Activated CD8-positive, alpha-beta memory T cell treated with anti-CD3 and anti-CD28 coated beads, Interleukin-2, amount 50 U/mL, for 4 hours (primary cell): ENCODE results near the gene INSYN1.

ENCODE experiments used
- DNase-seq: peaks from one replicate; pipeline ENCODE4 v3.0.0-alpha.2; 2020

Gene INSYN1

DNA sequence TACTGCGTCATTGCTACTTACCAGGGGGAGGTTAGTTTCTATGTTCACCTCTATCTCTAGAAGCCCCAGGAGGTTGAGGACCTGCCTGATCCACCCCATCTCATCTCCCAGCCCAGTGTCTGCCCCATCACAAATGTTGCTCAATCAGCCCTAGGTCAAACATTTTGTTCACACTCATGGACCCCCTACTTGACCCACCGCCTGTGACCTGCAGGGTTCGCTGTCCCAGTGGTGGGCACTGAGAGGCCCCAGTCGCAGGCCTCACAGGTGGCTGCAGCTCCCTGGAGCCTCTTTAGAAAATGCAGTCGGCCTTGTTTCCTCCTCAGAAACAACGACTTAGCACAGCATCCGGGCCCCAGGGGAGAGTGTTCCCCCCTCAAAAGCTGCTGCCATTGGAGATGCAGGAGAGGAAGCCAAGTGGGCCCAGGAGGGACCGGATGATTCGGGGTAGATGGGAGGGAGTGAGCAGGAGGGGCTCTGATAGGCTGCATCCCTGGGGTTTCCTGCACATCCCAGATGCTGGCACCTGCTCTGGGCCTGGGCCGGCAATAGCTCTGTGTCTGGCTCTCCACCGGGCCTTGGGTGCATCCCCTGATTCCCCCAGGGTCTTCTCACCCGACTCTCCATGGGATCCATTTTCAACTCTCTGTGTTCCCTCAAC lies 18.4 kb upstream of the INSYN1 start:
- DNase-seq, result no peak

- DNase-seq, result no peak
Measured at GRCh38 chr15:73770050-73770449, 16.9 kb upstream of the INSYN1 start.

DNA sequence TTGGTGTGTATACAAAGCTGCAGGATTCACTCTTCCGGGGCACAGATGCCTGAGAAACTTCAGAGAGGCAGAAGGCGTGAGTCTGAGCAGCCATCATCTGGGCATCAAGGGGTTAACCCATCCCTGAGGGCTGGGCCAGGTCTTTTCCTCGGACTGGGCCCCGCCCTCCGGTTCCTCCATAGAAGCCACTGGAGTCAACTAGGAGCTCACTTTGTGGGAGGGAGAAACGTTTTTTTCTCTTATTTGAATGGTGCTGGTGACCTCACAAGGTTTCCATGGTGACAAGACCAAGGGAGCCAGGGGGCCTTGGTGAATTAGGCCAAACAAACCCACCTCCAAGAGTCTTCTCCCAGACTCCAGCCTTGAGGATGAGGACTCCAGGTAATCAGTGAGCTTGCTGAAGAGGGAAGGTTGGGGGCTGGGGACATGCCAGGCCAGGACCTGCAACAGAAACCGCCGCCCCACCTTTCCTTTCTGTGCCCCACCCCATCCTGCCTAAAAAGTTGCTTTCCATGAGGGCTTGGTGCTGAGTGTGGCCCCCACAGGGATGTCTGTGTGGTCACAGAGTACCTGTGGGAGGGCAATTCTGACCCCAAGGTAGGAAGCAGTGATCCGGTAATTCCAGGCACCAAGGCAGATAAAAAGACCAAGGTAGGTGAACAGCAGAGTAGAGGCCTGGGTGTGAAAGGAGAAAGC lies 14.8 kb upstream of the INSYN1 start:
- DNase-seq, result no peak

DNA sequence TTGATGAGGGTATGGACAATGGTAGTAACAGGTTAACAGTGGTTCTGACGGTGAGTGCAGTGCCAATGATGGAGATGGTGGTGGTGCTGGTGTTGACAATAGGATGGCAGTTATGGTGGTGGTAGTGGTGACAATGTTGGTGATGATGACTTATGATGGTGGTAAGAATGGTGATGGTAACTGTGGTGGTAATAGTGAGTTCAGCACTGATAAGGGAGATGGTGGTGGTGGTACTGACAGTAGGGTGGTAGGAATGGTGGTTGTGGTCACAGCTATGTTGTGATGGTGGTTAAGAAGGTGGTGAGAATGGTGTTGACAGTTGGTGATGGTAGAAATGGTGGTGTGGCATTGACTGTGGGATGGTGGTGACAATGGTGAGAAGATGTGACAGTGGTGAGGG lies 13.4 kb upstream of the INSYN1 start:
- no peak for DNase-seq

DNA sequence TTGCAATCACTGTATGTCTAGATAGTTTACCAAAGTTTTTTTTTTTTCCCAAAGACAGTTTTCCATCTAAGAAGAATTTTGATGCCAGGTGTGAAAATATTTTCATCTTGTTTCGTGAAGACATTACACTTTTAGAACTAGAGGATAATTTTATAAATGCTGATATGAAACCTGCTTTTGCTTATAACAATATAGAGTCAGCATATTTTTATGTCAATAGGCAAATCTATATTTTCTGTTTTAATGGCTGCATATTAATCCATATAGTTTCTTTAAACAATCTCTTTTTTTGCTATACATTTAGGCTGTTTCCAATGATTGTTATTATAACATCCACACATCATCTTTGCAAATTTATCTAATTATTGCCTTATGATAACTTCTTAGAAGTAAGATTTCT lies 12.6 kb upstream of the INSYN1 start:
- DNase-seq, result no peak

DNA sequence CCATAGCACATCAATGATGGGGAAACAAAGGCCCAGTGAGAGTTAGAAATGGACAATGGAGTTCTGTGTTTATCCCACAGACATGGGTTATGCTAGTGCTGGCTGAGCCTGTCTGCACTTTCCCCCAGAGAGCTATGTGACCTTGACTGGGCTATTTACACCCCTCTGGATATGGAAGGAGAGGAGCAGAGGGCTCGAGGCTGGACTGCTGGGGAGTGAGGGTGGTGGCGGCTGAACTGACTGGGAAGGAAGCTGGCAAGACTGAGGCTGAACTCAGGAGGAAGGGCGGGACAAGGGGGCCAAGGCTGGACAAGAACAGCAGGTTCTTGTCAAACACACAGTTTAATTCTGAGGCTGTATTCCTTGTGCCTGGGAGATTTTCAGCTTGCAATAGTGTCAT lies 10.8 kb upstream of the INSYN1 start:
- DNase-seq, result no peak

DNA sequence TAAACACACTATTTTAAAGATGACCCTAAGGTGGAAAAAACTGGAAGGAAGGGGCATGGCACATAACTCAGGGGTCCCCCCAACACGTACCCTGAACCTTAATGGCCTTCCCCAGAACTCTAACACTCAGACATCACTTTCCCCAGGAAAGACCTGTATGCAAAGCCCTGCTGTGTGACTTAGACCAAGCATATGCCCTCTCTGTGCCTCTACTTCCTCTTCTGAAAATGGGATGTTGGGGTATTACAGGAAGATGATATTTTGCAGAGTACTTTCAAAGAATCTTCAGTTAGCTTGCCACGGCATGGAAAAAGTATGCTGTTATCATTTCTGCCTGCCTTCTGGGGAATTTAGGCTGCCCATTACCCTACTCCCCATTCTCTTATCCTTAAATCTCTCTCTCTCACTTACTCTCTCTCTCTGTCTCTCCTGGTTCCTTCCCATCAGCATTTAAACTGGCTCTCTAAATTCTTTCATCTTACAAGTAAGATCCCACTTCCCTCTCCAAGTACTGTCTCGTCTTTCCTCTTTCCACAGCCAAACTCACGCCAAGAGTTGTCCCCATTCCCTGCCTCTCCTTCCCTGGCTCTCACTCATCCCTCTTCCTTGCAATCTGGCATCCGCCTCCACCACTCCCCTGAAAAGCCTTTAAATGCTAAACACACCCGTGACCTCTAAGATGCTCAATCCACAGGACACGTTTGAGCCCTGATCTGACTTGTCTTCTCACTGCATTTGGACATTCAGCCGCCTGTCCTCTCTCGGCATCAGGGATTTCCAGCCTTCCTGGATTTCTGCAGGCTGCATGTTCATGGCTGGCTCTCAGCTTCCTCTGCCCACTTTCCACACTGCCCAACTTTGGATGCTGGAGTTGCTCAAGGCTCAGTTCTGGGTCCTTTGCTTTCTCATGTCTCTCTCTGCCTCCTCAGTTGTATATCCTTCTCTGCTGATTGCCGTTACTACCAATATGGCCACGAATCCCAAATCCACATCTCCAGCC lies 7.5 kb upstream of the INSYN1 start:
- DNase-seq, result no peak

- no peak for DNase-seq
Measured at GRCh38 chr15:73758461-73758860, 5.3 kb upstream of the INSYN1 start.

DNA sequence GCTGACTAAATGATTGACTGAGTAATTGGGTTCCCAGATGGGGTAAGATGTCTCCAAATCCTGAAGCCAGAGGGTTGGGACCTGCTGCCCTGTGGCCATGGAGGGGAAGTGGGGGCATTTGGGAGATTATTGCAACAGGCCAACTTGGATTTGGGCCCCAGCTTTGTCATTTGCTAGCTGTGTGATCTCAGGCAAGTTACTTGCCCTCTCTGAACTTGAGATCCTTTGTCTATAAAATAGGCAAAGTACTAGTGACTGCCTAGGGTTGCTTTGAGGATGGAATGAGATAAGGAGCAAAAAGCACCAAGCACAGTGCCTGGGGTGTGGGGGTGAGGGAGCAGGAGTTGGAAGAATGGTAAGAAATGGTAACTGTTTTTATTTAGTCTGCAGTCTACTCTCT lies 4.4 kb upstream of the INSYN1 start:
- no peak for DNase-seq

GRCh38 chr15:73756947-73757513 lies 3.9 kb upstream of the INSYN1 start:
- DNase-seq, result no peak

- DNase-seq, result no peak
Measured at GRCh38 chr15:73756390-73756789, 3.2 kb upstream of the INSYN1 start.

DNA sequence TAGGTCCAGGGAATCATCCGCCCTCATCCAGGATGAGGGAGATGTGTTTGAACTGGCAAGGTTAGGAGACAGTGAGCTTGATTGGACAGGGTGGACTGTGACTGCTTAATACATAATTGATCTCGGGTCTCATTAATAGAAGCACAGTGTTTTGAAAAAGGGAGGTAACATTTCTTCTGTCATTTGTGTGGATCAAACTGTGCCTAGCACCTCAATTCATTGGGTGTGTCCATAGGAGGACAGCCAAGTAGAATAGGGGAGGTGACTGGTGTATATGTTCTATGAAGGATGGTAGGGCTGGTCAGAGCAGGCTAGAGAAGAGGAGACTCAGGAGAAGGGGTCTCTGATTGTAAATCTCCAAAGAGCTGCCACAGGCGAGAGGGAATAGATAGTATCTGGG lies 2.8 kb upstream of the INSYN1 start:
- DNase-seq, result no peak

GRCh38 chr15:73755481-73755880 lies 2.3 kb upstream of the INSYN1 start:
- no peak for DNase-seq

DNA sequence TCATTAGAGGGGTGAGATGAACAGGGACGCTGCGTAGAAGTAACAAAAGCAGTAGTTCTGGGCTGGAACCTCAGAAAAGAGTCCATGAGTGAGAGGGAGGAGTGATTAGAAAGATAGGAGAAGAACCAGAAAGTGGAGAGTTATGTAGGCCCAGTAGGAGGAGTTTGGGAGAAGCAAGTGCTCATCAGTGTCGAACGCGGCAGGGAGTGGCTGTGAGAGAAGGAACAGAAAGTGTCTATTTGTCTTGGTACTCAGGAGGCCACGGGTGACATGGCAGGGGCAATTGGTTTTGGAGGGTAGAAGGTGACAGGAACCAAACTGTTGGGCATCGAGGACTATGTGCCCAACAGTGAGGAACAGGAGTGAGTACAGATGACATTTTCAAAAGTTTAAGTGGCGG lies 1.3 kb upstream of the INSYN1 start:
- DNase-seq, result no peak

- no peak for DNase-seq
Measured at GRCh38 chr15:73752806-73753193, 351 bp downstream of the INSYN1 start.

GRCh38 chr15:73751899-73752805 lies 999 bp downstream of the INSYN1 start:
- no peak for DNase-seq

DNA sequence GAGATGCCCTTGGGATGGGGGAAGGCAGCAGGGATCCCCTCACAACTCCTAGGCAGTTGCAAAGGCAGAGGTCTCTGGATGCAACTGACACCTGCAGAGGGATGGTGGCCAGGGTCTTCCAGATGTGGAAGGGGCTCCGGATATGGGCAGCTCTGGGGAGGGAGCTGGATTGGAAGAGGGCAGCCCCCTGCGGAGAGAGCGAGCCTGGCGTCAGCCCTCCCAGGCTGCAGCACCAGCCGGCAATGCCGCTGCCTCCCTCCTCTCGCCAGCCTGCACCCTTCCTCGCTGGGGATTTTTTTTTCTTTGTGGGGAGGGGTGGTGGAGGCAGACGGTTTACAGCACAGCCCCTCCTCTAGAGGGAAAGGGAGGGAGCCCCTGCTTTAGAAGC lies 1.6 kb downstream of the INSYN1 start:
- DNase-seq, result no peak

DNA sequence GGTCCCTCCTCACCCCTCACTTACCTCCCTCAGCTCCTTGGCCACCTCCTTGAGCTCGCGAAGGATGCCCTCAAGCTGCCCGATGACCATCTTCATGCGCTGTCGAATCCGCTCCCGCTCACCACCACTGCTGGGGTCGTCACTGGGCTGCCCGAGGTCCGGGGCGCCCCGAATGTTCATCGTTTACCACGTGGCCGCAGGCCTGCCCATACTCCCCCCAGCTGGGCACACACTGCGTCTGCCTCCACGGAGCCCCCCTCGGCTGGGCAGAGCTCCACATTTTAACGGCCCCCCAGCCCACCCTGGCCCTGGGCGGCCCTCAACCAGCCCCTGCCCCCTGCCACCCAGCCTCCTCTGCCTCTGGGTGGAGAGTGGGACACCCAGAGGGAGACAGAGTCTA lies 2.2 kb downstream of the INSYN1 start:
- DNase-seq, result no peak

- DNase-seq, result no peak
Measured at GRCh38 chr15:73750438-73750837, 2.7 kb downstream of the INSYN1 start.

GRCh38 chr15:73749971-73750370 lies 3.2 kb downstream of the INSYN1 start:
- no peak for DNase-seq

- DNase-seq, result no peak
Measured at GRCh38 chr15:73749533-73749932, 3.6 kb downstream of the INSYN1 start.

DNA sequence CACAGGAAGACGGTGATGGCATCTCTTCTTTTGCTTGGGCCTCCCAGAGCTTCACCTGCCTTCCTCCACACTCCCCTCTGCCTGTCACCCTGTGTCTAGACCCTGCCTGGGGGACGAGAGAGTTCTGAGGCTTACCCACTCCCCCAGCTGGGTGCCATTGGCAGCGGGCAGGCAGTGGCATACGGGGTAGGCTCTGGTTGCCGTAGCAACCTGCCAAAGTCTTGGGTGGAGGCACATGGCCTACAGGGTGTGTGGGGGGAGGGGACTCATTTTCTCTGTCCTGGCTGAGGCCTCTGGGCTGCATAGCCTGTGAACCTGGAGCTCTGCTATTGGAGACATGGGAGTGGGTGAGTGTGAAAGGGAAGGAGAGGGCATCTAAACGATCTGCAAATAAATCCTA lies 4.4 kb downstream of the INSYN1 start:
- no peak for DNase-seq
